Measurements from ENCODE around the gene GRID2. TPM values are rescaled to one million over a fixed set of nuclear protein-coding genes. Genes with fewer than 3 reads are reported as not detected.

The GRID2 gene
- total and polyA plus RNA-seq, 4 donors, result under 0.01 to 0.02 TPM; not detected in 2

DNA sequence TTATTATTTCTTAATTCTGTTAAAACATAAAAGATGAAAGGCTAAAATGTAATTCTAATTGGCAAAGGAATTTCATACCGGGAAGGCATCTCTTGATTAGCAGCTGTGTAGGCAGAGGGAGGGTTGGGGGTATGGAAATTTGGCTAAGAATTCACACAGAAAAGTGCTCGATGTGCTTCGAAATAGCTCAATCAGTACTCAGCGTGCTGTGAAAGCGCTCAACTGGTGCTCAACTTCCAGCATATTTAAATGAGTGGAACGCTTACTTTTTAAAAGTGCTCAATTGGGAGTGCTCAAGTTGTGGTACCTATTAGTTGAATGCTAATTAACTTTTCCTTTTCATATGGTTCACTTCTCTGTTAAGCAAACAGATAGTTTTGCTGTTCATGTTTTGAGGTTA, 828.9 kb downstream of the GRID2 start:
- TF ChIP-seq HNF4G (IDR thresholded peaks at IDR 0.05) (no peak), EGR1 (IDR thresholded peaks at IDR 0.05; ENCODE audit: low read depth in 2 of 2) (no peak), FOXA1 (IDR thresholded peaks at IDR 0.05) (no peak), HNF4A (conservative IDR thresholded peaks at IDR 0.05) (no peak), GABPA (IDR thresholded peaks at IDR 0.05 in 1 of 2, conservative IDR thresholded peaks at IDR 0.05 in 1 of 2) (no peak), RAD21 (IDR thresholded peaks at IDR 0.05) (no peak), YY1 (IDR thresholded peaks at IDR 0.05) (no peak), TAF1 (conservative IDR thresholded peaks at IDR 0.05) (no peak), NR2F2 (IDR thresholded peaks at IDR 0.05) (no peak), FOXA2 (IDR thresholded peaks at IDR 0.05) (no peak), SP1 (IDR thresholded peaks at IDR 0.05) (no peak)
- TF ChIP-seq, protein P1, sequence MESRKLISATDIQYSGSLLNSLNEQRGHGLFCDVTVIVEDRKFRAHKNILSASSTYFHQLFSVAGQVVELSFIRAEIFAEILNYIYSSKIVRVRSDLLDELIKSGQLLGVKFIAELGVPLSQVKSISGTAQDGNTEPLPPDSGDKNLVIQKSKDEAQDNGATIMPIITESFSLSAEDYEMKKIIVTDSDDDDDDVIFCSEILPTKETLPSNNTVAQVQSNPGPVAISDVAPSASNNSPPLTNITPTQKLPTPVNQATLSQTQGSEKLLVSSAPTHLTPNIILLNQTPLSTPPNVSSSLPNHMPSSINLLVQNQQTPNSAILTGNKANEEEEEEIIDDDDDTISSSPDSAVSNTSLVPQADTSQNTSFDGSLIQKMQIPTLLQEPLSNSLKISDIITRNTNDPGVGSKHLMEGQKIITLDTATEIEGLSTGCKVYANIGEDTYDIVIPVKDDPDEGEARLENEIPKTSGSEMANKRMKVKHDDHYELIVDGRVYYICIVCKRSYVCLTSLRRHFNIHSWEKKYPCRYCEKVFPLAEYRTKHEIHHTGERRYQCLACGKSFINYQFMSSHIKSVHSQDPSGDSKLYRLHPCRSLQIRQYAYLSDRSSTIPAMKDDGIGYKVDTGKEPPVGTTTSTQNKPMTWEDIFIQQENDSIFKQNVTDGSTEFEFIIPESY (IDR thresholded peaks at IDR 0.05), result no peak
- TF ChIP-seq, protein P2, sequence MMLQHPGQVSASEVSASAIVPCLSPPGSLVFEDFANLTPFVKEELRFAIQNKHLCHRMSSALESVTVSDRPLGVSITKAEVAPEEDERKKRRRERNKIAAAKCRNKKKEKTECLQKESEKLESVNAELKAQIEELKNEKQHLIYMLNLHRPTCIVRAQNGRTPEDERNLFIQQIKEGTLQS (IDR thresholded peaks at IDR 0.05), result no peak
- TF ChIP-seq, protein P3, sequence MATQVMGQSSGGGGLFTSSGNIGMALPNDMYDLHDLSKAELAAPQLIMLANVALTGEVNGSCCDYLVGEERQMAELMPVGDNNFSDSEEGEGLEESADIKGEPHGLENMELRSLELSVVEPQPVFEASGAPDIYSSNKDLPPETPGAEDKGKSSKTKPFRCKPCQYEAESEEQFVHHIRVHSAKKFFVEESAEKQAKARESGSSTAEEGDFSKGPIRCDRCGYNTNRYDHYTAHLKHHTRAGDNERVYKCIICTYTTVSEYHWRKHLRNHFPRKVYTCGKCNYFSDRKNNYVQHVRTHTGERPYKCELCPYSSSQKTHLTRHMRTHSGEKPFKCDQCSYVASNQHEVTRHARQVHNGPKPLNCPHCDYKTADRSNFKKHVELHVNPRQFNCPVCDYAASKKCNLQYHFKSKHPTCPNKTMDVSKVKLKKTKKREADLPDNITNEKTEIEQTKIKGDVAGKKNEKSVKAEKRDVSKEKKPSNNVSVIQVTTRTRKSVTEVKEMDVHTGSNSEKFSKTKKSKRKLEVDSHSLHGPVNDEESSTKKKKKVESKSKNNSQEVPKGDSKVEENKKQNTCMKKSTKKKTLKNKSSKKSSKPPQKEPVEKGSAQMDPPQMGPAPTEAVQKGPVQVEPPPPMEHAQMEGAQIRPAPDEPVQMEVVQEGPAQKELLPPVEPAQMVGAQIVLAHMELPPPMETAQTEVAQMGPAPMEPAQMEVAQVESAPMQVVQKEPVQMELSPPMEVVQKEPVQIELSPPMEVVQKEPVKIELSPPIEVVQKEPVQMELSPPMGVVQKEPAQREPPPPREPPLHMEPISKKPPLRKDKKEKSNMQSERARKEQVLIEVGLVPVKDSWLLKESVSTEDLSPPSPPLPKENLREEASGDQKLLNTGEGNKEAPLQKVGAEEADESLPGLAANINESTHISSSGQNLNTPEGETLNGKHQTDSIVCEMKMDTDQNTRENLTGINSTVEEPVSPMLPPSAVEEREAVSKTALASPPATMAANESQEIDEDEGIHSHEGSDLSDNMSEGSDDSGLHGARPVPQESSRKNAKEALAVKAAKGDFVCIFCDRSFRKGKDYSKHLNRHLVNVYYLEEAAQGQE (IDR thresholded peaks at IDR 0.05), result no peak
- TF ChIP-seq, protein P4, sequence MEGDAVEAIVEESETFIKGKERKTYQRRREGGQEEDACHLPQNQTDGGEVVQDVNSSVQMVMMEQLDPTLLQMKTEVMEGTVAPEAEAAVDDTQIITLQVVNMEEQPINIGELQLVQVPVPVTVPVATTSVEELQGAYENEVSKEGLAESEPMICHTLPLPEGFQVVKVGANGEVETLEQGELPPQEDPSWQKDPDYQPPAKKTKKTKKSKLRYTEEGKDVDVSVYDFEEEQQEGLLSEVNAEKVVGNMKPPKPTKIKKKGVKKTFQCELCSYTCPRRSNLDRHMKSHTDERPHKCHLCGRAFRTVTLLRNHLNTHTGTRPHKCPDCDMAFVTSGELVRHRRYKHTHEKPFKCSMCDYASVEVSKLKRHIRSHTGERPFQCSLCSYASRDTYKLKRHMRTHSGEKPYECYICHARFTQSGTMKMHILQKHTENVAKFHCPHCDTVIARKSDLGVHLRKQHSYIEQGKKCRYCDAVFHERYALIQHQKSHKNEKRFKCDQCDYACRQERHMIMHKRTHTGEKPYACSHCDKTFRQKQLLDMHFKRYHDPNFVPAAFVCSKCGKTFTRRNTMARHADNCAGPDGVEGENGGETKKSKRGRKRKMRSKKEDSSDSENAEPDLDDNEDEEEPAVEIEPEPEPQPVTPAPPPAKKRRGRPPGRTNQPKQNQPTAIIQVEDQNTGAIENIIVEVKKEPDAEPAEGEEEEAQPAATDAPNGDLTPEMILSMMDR (IDR thresholded peaks at IDR 0.05; ENCODE audit: low read depth, low read length, missing input control), result no peak
- TF ChIP-seq, protein P5, sequence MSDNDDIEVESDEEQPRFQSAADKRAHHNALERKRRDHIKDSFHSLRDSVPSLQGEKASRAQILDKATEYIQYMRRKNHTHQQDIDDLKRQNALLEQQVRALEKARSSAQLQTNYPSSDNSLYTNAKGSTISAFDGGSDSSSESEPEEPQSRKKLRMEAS (IDR thresholded peaks at IDR 0.05), result no peak
- no peak overlapping the region for H3K9ac ChIP-seq (ENCODE audit: low read depth in 1 of 2, low read length in 2 of 2)
- DNase-seq (ENCODE audit: low spot score), result no peak
- H3K27ac ChIP-seq (ENCODE audit: low read depth in 1 of 2, low read length in 2 of 2), result no peak overlapping the region
- WGBS, result 74% methylated on average over 6 of the region's 6 CpGs
- H3K36me3 ChIP-seq (ENCODE audit: control insufficient read depth in 4 of 4, insufficient read depth in 3 of 4, low read depth in 1 of 4, low read length in 3 of 4), result no peaks in the 10 kb centered on the region
- no peaks in the 10 kb centered on the region for H3K27me3 ChIP-seq (ENCODE audit: control insufficient read depth in 4 of 4, insufficient read depth in 4 of 4, low read length in 3 of 4)
- H3K4me3 ChIP-seq (ENCODE audit: low read depth in 1 of 3, low read length in 3 of 3), result no peak overlapping the region
- no peaks in the 10 kb centered on the region for H3K9me3 ChIP-seq (ENCODE audit: control insufficient read depth in 4 of 4, low read length in 3 of 4)
- no peaks in the 10 kb centered on the region for H3K4me1 ChIP-seq (ENCODE audit: control insufficient read depth in 4 of 4, insufficient read depth in 4 of 4, low read length in 3 of 4)

DNA sequence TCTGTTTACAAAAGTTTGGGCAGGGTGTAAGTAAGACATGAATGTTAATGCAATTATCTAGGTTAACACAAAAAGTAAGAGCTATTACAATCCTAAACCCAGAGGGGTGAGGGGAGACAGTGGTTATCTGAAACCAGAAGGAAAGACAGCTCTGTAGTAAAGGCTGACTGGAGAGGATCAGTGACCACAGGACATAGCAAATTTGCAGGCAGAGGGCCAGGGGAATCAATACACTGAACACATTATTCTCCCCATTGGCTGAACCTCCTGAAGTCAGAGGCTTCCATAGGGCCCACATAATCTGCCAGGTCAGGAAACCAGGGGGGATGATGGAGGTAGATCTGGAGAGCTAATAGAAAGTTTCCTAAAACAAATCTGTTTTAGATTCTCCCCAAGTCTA, 835.4 kb downstream of the GRID2 start:
- no peaks in the 10 kb centered on the region for H3K4me1 ChIP-seq (ENCODE audit: control insufficient read depth in 4 of 4, insufficient read depth in 4 of 4, low read length in 3 of 4)

More for the DNA sequence above, 835.4 kb downstream of the GRID2 start:
- Histone ChIP-seq H3K9ac (ENCODE audit: low read depth in 1 of 2, low read length in 2 of 2) (no peak overlapping the region), H3K27ac (ENCODE audit: low read depth in 1 of 2, low read length in 2 of 2) (no peak overlapping the region), H3K27me3 (ENCODE audit: control insufficient read depth in 4 of 4, insufficient read depth in 4 of 4, low read length in 3 of 4) (no peaks in the 10 kb centered on the region), H3K36me3 (ENCODE audit: control insufficient read depth in 4 of 4, insufficient read depth in 3 of 4, low read depth in 1 of 4, low read length in 3 of 4) (no peaks in the 10 kb centered on the region), H3K9me3 (ENCODE audit: control insufficient read depth in 4 of 4, low read length in 3 of 4) (no peaks in the 10 kb centered on the region), H3K4me3 (ENCODE audit: low read depth in 1 of 3, low read length in 3 of 3) (no peak overlapping the region)
- no peak for TF ChIP-seq YY1 (IDR thresholded peaks at IDR 0.05)
- no peak for TF ChIP-seq GABPA (IDR thresholded peaks at IDR 0.05 in 1 of 2, conservative IDR thresholded peaks at IDR 0.05 in 1 of 2)
- TF ChIP-seq, protein P1 (IDR thresholded peaks at IDR 0.05), result no peak
- TF ChIP-seq JUND (IDR thresholded peaks at IDR 0.05), result no peak
- no peak for TF ChIP-seq RAD21 (IDR thresholded peaks at IDR 0.05)
- TF ChIP-seq, protein P5 (IDR thresholded peaks at IDR 0.05), result no peak
- TF ChIP-seq, protein P2 (IDR thresholded peaks at IDR 0.05), result no peak
- DNase-seq (ENCODE audit: low spot score), result no peak

All from liver (tissue), 9 donors.